Osteoblast (primary cell): ENCODE data around the gene SELP. TPM values are rescaled to one million over a fixed set of nuclear protein-coding genes. Genes with fewer than 3 reads are reported as not detected.

Experiments
- DNase-seq: peaks from one replicate; pipeline ENCODE4 v3.0.0; 2011; ENCODE audit warnings: low spot score, mixed read lengths; ENCODE audit not compliant: insufficient read length; ENCODE audit errors: missing footprints
- H2AFZ ChIP-seq: 2 replicates; pipeline ENCODE4 v1.6.0; 2011; ENCODE audit warnings: mild to moderate bottlenecking, low read length
- H3K27ac ChIP-seq: 2 replicates; pipeline ENCODE4 v1.5.1; 2011; ENCODE audit warnings: mild to moderate bottlenecking, low read depth, low read length, moderate library complexity
- H3K27me3 ChIP-seq: 2 replicates; pipeline ENCODE4 v1.6.0; 2012; ENCODE audit warnings: mild to moderate bottlenecking, control low read depth, inconsistent platforms, low read length, moderate library complexity; ENCODE audit not compliant: insufficient read depth
- H3K36me3 ChIP-seq: 2 replicates; pipeline ENCODE4 v1.5.1; 2011; ENCODE audit warnings: mild to moderate bottlenecking, low read length, control low read depth, moderate library complexity; ENCODE audit not compliant: insufficient read depth
- H3K4me1 ChIP-seq: 2 replicates; pipeline ENCODE4 v1.5.1; 2011; ENCODE audit warnings: mild to moderate bottlenecking, low read length, control low read depth, moderate library complexity; ENCODE audit not compliant: insufficient read depth
- H3K4me2 ChIP-seq: 2 replicates; pipeline ENCODE4 v1.6.0; 2011; ENCODE audit warnings: mild to moderate bottlenecking, low read length; ENCODE audit not compliant: insufficient read depth
- H3K4me3 ChIP-seq: fragments of 200-600 bp; sonication (generic); 3 replicates; pipeline ENCODE4 v1.5.1; 2012; ENCODE audit warnings: mild to moderate bottlenecking, low read length, inconsistent platforms; ENCODE audit not compliant: insufficient read depth
- H3K79me2 ChIP-seq: 2 replicates; pipeline ENCODE4 v1.6.0; 2012; ENCODE audit warnings: mild to moderate bottlenecking, low read length, control low read depth, inconsistent platforms; ENCODE audit not compliant: insufficient read depth
- H3K9me3 ChIP-seq: 2 replicates; pipeline ENCODE4 v1.5.1; 2011; ENCODE audit warnings: low read depth, low read length, control low read depth
- H4K20me1 ChIP-seq: 2 replicates; pipeline ENCODE4 v1.6.0; 2012; ENCODE audit warnings: mild to moderate bottlenecking, low read length, control low read depth; ENCODE audit not compliant: insufficient read depth
- CTCF ChIP-seq: IDR thresholded peaks from 2 replicates; pipeline ENCODE4 v1.5.1; 2011; ENCODE audit warnings: mild to moderate bottlenecking, low read depth, low read length, moderate library complexity; ENCODE audit errors: extremely low read depth
- total RNA-seq: library from RNA; depleted of rRNA; stranded (reverse); fragments of >200 nt; gene quantifications from 2 replicates; pipeline ENCODE4 v1.2.3, GENCODE V29; 2012

Gene SELP
- total RNA-seq, 1 donor = not detected

DNA sequence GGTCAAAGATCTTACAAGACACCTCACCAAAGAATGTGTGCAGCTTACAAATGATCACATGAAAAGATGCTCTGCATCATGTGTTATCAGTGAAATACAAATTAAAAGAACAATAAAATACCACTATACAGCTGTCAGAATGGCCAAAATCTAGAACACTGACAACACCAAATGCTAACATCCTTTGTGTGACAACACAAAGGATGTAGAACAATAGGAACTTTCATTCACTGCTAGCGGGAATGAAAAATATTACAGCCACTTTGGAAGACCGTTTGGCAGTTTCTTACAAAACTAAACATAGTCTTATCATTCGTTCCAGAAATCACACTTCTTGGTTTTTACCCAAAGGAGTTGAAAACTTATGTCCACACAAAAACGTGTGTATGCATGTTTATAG, 20.6 kb upstream of the SELP start:
- no peak for TF ChIP-seq CTCF

DNA sequence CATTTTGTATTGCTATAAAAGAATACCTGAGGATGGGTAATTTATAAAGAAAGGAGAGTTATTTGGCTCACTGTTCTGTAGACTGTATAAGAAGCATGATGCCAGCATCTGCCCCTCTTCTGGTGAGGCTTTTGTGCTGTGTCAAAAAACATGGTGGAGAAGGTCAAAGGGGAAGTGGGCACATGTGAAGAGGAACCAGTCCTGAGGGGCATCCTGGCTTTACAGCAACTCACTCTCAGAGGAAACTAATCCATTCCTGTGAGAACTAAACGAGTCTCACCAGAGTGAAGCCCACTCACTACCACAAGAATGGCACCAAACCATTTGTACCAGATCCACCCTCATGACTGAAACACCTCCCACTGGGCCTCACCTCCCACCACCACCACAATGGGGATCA, 18.8 kb upstream of the SELP start:
- no peak overlapping the region for H3K4me2 ChIP-seq
- no peak for TF ChIP-seq CTCF
- H3K4me3 ChIP-seq = no peak overlapping the region
- H3K9me3 ChIP-seq = no peaks in the 10 kb centered on the region
- no peaks in the 10 kb centered on the region for H3K27me3 ChIP-seq
- no peaks in the 10 kb centered on the region for H3K79me2 ChIP-seq
- H3K27ac ChIP-seq = no peak overlapping the region
- no peak overlapping the region for H2AFZ ChIP-seq
- H4K20me1 ChIP-seq = no peaks in the 10 kb centered on the region
- no peaks in the 10 kb centered on the region for H3K36me3 ChIP-seq
- DNase-seq = no peak
- no peaks in the 10 kb centered on the region for H3K4me1 ChIP-seq

More for the DNA sequence above, 20.6 kb upstream of the SELP start:
- Histone ChIP-seq H3K27me3 (no peaks in the 10 kb centered on the region), H3K4me2 (no peak overlapping the region), H3K79me2 (no peaks in the 10 kb centered on the region), H4K20me1 (no peaks in the 10 kb centered on the region), H3K36me3 (no peaks in the 10 kb centered on the region), H3K4me1 (no peaks in the 10 kb centered on the region), H3K4me3 (no peak overlapping the region), H3K9me3 (no peaks in the 10 kb centered on the region), H3K27ac (no peak overlapping the region), H2AFZ (no peak overlapping the region)
- DNase-seq = no peak

- Histone ChIP-seq H3K79me2 (no peaks in the 10 kb centered on the region), H3K4me1 (no peaks in the 10 kb centered on the region), H3K4me3 (no peak overlapping the region), H3K9me3 (no peaks in the 10 kb centered on the region), H3K27ac (no peak overlapping the region), H3K27me3 (no peaks in the 10 kb centered on the region), H2AFZ (no peak overlapping the region), H4K20me1 (no peaks in the 10 kb centered on the region), H3K4me2 (no peak overlapping the region), H3K36me3 (no peaks in the 10 kb centered on the region)
- no peak for DNase-seq
- TF ChIP-seq CTCF = no peak
These were observed 18.3 kb upstream of the SELP start for GRCh38 chr1:169648187-169648586.

DNA sequence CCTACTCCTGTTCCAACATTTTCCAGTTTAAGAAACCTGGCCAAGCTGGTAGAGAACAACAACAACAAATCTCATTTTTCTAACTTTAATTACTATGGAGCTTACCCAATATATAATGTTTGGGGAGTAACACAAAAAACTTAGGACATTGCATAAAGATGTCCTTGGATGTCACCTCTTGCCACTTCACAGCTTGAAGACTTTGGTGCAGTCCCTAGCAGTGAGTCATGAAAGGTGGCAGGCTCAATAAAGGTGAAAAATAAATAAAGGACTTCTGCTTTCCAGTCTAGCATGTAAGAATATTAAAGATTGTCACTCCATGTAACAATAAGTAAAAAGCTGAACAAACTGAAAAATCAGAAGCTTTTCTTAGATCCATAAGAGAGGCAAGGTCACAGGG, 17.6 kb upstream of the SELP start:
- Histone ChIP-seq H3K4me3 (no peak overlapping the region), H2AFZ (no peak overlapping the region), H3K27ac (no peak overlapping the region), H3K4me1 (no peaks in the 10 kb centered on the region), H3K79me2 (no peaks in the 10 kb centered on the region), H4K20me1 (no peaks in the 10 kb centered on the region), H3K4me2 (no peak overlapping the region), H3K9me3 (no peaks in the 10 kb centered on the region), H3K27me3 (no peaks in the 10 kb centered on the region), H3K36me3 (no peaks in the 10 kb centered on the region)
- no peak for DNase-seq
- TF ChIP-seq CTCF = no peak
